Smooth muscle cell (in vitro differentiated cells): ENCODE measurements around the gene TRAP1. TPM values are rescaled to one million over a fixed set of nuclear protein-coding genes. Genes with fewer than 3 reads are reported as not detected.

Experiments used
- DNase-seq: peaks from one replicate; lab custom pipeline; 2025; ENCODE audit not compliant: unreplicated experiment; lab: John Stamatoyannopoulos, UW
- H2AFZ ChIP-seq: fragments of 200-600 bp; sonication (generic); 2 replicates; pipeline ENCODE4 v1.6.0; 2016; ENCODE audit warnings: antibody characterized with exemption, low read depth, mild to moderate bottlenecking
- H3F3A ChIP-seq: fragments of 200-600 bp; sonication (generic); 2 replicates; pipeline ENCODE4 v1.6.0; 2017; ENCODE audit warnings: antibody characterized with exemption, low read depth
- H3K27ac ChIP-seq: fragments of 200-600 bp; sonication (generic); 2 replicates; pipeline ENCODE4 v1.5.1; 2016; ENCODE audit warnings: low read depth, mild to moderate bottlenecking
- H3K27me3 ChIP-seq: fragments of 200-600 bp; sonication (generic); 2 replicates; pipeline ENCODE4 v1.6.1; 2016; ENCODE audit warnings: low read depth, mild to moderate bottlenecking
- H3K36me3 ChIP-seq: fragments of 200-600 bp; sonication (generic); 2 replicates; pipeline ENCODE4 v1.5.1; 2016; ENCODE audit warnings: low read depth
- H3K4me1 ChIP-seq: fragments of 200-600 bp; sonication (generic); 2 replicates; pipeline ENCODE4 v1.5.1; 2016; ENCODE audit warnings: low read depth
- H3K4me2 ChIP-seq: fragments of 200-600 bp; sonication (generic); 2 replicates; pipeline ENCODE4 v1.6.0; 2016; ENCODE audit warnings: mild to moderate bottlenecking
- H3K4me3 ChIP-seq: fragments of 200-600 bp; sonication (generic); 2 replicates; pipeline ENCODE4 v1.5.1; 2016; ENCODE audit warnings: mild to moderate bottlenecking
- H3K79me2 ChIP-seq: fragments of 200-600 bp; sonication (generic); 2 replicates; pipeline ENCODE4 v1.6.0; 2016; ENCODE audit warnings: low read depth, mild to moderate bottlenecking
- H3K9ac ChIP-seq: fragments of 200-600 bp; sonication (generic); 2 replicates; pipeline ENCODE4 v1.6.0; 2016; ENCODE audit warnings: low read depth
- H3K9me3 ChIP-seq: fragments of 200-600 bp; sonication (generic); replicated peaks from 2 replicates; pipeline ENCODE4 v1.5.1; 2016; ENCODE audit warnings: low read depth
- H4K20me1 ChIP-seq: fragments of 200-600 bp; sonication (generic); 2 replicates; pipeline ENCODE4 v1.6.0; 2016; ENCODE audit warnings: low read depth
- CTCF ChIP-seq: fragments of 200-600 bp; sonication (generic); IDR thresholded peaks from 2 replicates; pipeline ENCODE4 v1.5.1; 2017; ENCODE audit warnings: borderline replicate concordance, mild to moderate bottlenecking, antibody characterized with exemption; ENCODE audit not compliant: insufficient read depth, poor library complexity, severe bottlenecking
- WGBS: methylation state at CpG from one replicate; pipeline ENCODE4 v1.1.7; 2016; ENCODE audit warnings: low lambda C conversion rate; 5-methylcytosine and 5-hydroxymethylcytosine counted together
- polyA plus RNA-seq: library from polyadenylated mRNA; unstranded; fragments of >200 nt; fragmentation: Nextera tagmentation; extraction: Ambion mirVana; gene quantifications from 2 replicates; pipeline ENCODE4 v1.2.1, GENCODE V29; 2016
- total RNA-seq: library from RNA; depleted of rRNA; stranded (reverse); fragments of >200 nt; gene quantifications from 2 replicates; pipeline ENCODE4 v1.2.3, GENCODE V29; 2014

The TRAP1 gene
- total and polyA plus RNA-seq, 2 experiments from 2014 or later: 37.7 to 46.6 TPM

- no peaks in the 10 kb centered on the region for H3K27me3 ChIP-seq
- DNase-seq: no peak
These were observed 29.5 kb downstream of the TRAP1 start for GRCh38 chr16:3687792-3688191.

GRCh38 chr16:3687021-3687420 is 30.3 kb downstream of the TRAP1 start:
- no peak overlapping the region for H3K4me2 ChIP-seq
- H3K27ac ChIP-seq: no peak overlapping the region
- no peak overlapping the region for H3K4me3 ChIP-seq
- no peaks in the 10 kb centered on the region for H3K27me3 ChIP-seq
- H3K36me3 ChIP-seq: peaks cover 10% of the 10 kb centered on the region
- H3K4me1 ChIP-seq: no peaks in the 10 kb centered on the region
- no peak overlapping the region for H2AFZ ChIP-seq
- no peak overlapping the region for H3K9ac ChIP-seq
- H3F3A ChIP-seq: no peaks in the 10 kb centered on the region
- no peak for TF ChIP-seq CTCF
- H4K20me1 ChIP-seq: no peaks in the 10 kb centered on the region
- no peaks in the 10 kb centered on the region for H3K79me2 ChIP-seq
- WGBS: 98% methylated on average over 7 of the region's 7 CpGs
- DNase-seq: no peak
- H3K9me3 ChIP-seq: no peaks in the 10 kb centered on the region

More at GRCh38 chr16:3687792-3688191, 29.5 kb downstream of the TRAP1 start:
- Histone ChIP-seq H2AFZ (no peak overlapping the region), H3K9ac (no peak overlapping the region), H3K4me3 (no peak overlapping the region), H3K4me2 (no peak overlapping the region), H3K27ac (no peak overlapping the region), H3F3A (no peaks in the 10 kb centered on the region), H4K20me1 (no peaks in the 10 kb centered on the region), H3K79me2 (no peaks in the 10 kb centered on the region), H3K9me3 (no peaks in the 10 kb centered on the region), H3K4me1 (no peaks in the 10 kb centered on the region), H3K36me3 (peaks cover 4% of the 10 kb centered on the region)
- over 99% methylated on average over 9 of the region's 9 CpGs for WGBS
- TF ChIP-seq CTCF: no peak

- no peak for DNase-seq
- no peak overlapping the region for H2AFZ ChIP-seq
- no peak overlapping the region for H3K4me3 ChIP-seq
- peaks cover 10% of the 10 kb centered on the region for H3K36me3 ChIP-seq
- no peaks in the 10 kb centered on the region for H3F3A ChIP-seq
- H3K4me2 ChIP-seq: no peak overlapping the region
- no peaks in the 10 kb centered on the region for H3K4me1 ChIP-seq
- 100% methylated on average over 3 of the region's 3 CpGs for WGBS
- H3K9ac ChIP-seq: no peak overlapping the region
- no peak for TF ChIP-seq CTCF
- no peaks in the 10 kb centered on the region for H3K27me3 ChIP-seq
- H3K27ac ChIP-seq: no peak overlapping the region
- no peaks in the 10 kb centered on the region for H4K20me1 ChIP-seq
- H3K79me2 ChIP-seq: no peaks in the 10 kb centered on the region
- H3K9me3 ChIP-seq: no peaks in the 10 kb centered on the region
These were observed 36.1 kb downstream of the TRAP1 start for GRCh38 chr16:3681206-3681605.

- no peaks in the 10 kb centered on the region for H4K20me1 ChIP-seq
- no peaks in the 10 kb centered on the region for H3K27me3 ChIP-seq
- peaks cover 8% of the 10 kb centered on the region for H3K36me3 ChIP-seq
- 98% methylated on average over 11 of the region's 11 CpGs for WGBS
- TF ChIP-seq CTCF: no peak
- no peak overlapping the region for H3K9ac ChIP-seq
- H3K4me3 ChIP-seq: no peak overlapping the region
- no peak overlapping the region for H3K4me2 ChIP-seq
- H3K4me1 ChIP-seq: no peaks in the 10 kb centered on the region
- H2AFZ ChIP-seq: no peak overlapping the region
- H3K9me3 ChIP-seq: no peaks in the 10 kb centered on the region
- DNase-seq: no peak
- no peaks in the 10 kb centered on the region for H3F3A ChIP-seq
- no peaks in the 10 kb centered on the region for H3K79me2 ChIP-seq
- H3K27ac ChIP-seq: no peak overlapping the region
These were observed 39.3 kb downstream of the TRAP1 start for GRCh38 chr16:3677994-3678393.
